ENCODE measurements around the gene STXBP6.

Gene STXBP6

GRCh38 chr14:25049568-25050268, at the start of gene STXBP6:
Gene STXBP6 (minus strand): TSS chr14:25050147. CDS start chr14:24974818, 75,329 bp downstream.
- DNase-seq: peak; percentile 77

GRCh38 chr14:25097120-25097519, 47.2 kb upstream of the STXBP6 start:
- no peak for DNase-seq

- peak; percentile 24 for DNase-seq
Measured at GRCh38 chr14:25095736-25096437, 45.9 kb upstream of the STXBP6 start.

- DNase-seq: peak; percentile 33
Measured at GRCh38 chr14:25094171-25094907, 44.4 kb upstream of the STXBP6 start.

GRCh38 chr14:25092258-25092740, 42.4 kb upstream of the STXBP6 start:
- no peak for DNase-seq

GRCh38 chr14:25090716-25091454, 40.9 kb upstream of the STXBP6 start:
- DNase-seq: peak; percentile 80

GRCh38 chr14:25090256-25090655, 40.3 kb upstream of the STXBP6 start:
- peak; percentile 33 for DNase-seq

GRCh38 chr14:25089496-25089895, 39.5 kb upstream of the STXBP6 start:
- DNase-seq: no peak

GRCh38 chr14:25086821-25087396, 37.0 kb upstream of the STXBP6 start:
- no peak for DNase-seq

- no peak for DNase-seq
Measured at GRCh38 chr14:25086081-25086480, 36.1 kb upstream of the STXBP6 start.

GRCh38 chr14:25080682-25081081, 30.7 kb upstream of the STXBP6 start:
- no peak for DNase-seq

- DNase-seq: no peak
Measured at GRCh38 chr14:25079311-25079710, 29.4 kb upstream of the STXBP6 start.

GRCh38 chr14:25074099-25074685, 24.2 kb upstream of the STXBP6 start:
- DNase-seq: no peak

- no peak for DNase-seq
Measured at GRCh38 chr14:25069879-25070278, 19.9 kb upstream of the STXBP6 start.

- no peak for DNase-seq
Measured at GRCh38 chr14:25067600-25067999, 17.7 kb upstream of the STXBP6 start.

GRCh38 chr14:25062022-25062321, 12.0 kb upstream of the STXBP6 start:
- DNase-seq: no peak

GRCh38 chr14:25056688-25057078, 6.7 kb upstream of the STXBP6 start:
- DNase-seq: peak; percentile 38

GRCh38 chr14:25055992-25056687, 6.2 kb upstream of the STXBP6 start:
- DNase-seq: peak; percentile 56

GRCh38 chr14:25055005-25055404, 5.1 kb upstream of the STXBP6 start:
- no peak for DNase-seq

- DNase-seq: no peak
Measured at GRCh38 chr14:25053585-25053984, 3.6 kb upstream of the STXBP6 start.

- DNase-seq: no peak
Measured at GRCh38 chr14:25052921-25053320, 3.0 kb upstream of the STXBP6 start.

GRCh38 chr14:25052385-25052784, 2.4 kb upstream of the STXBP6 start:
- no peak for DNase-seq

Measured in fibroblast of skin of right biceps (primary cell).